Choroid plexus epithelial cell (primary cell): ENCODE data around the gene PDE10A.

Source experiments
- DNase-seq: peaks from one replicate; pipeline ENCODE4 v3.0.0-alpha.2; 2010; ENCODE audit warnings: low read depth
- H3K4me3 ChIP-seq: 2 replicates; pipeline ENCODE4 v1.5.1; 2011; ENCODE audit warnings: low read depth, mild to moderate bottlenecking, control low read depth, low read length, moderate library complexity
- TF ChIP-seq, protein P1 (sequence below): conservative IDR thresholded peaks from 2 replicates; pipeline ENCODE4 v1.5.1; 2011; ENCODE audit warnings: low read depth, mild to moderate bottlenecking, control low read depth, inconsistent platforms, low read length, moderate library complexity

PDE10A gene

DNA sequence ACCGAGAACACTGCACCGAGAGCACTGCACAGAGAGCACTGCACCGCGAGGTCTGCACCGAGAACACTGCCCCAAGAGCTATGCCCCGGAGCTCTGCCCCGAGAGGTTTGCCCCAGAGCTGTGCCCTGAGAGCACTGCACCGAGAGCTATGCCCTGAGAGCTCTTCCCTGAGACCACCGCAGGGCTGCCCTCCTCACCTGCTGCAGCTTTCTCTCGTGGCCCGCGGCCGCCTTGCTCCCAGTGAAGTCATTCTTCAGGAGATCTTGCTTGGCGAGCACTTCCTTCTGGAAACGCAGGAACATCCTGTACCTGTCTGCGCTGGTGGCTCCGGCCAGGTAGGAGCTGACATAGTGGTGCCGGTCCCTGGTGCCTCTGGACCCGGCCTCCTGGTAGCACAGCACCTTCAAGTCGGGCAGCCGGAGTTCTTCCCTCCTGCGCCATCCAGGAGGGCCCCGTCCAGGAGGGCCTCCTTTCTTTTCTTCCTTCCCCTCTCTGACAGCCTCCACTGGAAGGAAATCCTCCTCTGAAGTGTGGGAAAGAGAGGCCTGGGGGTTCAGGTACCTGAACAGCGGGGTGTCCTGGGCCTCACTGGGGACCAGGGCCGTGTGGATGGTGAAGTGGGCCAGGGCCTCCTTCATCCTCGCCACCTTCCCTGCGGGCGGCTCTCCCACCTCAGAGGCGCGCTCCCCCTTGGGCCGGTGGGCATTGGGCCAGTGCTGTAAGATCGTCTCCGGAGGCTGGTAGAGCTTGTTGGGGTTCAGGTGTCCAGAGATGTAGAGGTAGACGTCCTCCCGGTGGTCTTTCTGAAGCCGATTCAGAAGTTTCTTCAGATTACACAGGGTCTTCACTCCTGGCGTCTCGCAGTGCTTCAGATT, 361.4 kb downstream of the PDE10A start:
- TF ChIP-seq, protein P1, sequence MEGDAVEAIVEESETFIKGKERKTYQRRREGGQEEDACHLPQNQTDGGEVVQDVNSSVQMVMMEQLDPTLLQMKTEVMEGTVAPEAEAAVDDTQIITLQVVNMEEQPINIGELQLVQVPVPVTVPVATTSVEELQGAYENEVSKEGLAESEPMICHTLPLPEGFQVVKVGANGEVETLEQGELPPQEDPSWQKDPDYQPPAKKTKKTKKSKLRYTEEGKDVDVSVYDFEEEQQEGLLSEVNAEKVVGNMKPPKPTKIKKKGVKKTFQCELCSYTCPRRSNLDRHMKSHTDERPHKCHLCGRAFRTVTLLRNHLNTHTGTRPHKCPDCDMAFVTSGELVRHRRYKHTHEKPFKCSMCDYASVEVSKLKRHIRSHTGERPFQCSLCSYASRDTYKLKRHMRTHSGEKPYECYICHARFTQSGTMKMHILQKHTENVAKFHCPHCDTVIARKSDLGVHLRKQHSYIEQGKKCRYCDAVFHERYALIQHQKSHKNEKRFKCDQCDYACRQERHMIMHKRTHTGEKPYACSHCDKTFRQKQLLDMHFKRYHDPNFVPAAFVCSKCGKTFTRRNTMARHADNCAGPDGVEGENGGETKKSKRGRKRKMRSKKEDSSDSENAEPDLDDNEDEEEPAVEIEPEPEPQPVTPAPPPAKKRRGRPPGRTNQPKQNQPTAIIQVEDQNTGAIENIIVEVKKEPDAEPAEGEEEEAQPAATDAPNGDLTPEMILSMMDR = no peak
- H3K4me3 ChIP-seq = no peak overlapping the region
- no peak for DNase-seq

DNA sequence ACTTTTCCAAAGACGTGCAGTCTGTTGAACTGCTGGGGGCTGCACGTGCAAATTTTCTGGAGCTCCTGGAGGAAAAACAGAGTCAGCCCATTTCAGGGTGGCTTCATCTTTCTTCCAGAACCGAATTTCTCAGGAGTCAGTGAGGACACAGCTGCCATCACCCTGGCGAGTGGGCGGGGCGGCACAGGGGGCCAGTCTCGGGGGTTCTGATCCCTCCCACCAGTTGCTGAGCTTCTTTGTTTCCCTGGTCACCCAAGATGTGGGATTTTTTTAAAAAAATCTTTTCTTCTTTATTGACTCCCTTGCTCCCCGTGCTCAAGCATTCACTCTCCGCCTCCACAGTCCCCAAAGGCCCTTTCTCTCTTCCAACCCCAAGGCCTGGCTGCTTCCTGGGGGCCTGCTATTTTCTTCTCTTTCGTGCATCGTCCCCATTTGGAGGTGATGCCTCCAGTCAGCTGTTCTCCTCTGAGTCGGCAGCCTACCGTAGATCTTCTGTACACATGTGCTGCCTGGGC, 362.6 kb downstream of the PDE10A start:
- TF ChIP-seq, protein P1 = no peak
- no peak overlapping the region for H3K4me3 ChIP-seq
- DNase-seq = no peak

DNA sequence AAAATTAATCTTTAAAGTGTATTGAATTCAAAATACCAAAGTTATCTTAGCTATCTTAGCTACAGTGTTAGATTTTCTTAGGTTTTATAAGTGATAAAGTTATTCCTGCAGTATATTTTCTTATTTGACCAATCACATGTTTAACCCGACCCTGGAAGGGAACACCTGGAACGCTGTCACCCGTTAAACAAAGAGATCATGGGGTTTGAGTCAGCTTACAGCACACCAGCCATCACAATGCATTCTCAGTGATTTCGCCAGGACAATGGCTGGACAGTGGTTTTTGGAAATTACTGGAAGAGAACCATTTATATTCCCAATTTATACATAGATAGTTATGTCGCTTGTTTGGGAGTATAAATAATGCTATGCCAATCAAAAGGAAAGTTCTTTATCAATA, 364.2 kb downstream of the PDE10A start:
- DNase-seq = no peak
- H3K4me3 ChIP-seq = no peak overlapping the region
- TF ChIP-seq, protein P1 = no peak

DNA sequence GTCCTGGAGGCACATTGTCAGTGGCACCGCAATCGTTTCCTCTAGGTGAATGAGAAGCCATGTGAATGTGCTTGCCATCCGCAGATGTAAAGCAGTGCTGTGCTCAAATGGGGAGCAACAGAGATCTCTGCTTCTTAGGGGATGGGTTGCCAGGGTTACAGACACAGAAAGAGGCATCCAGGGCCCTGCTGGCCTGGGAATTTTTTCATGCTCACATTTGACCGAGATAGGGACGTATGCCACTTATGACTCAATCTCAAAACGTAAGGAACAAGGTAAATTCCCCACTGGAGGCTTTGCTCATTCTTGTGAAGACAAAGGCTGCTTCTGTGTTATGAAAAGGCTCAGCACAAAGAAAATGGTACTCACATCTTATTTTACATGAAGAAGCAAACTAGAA, 364.6 kb downstream of the PDE10A start:
- DNase-seq = no peak
- no peak overlapping the region for H3K4me3 ChIP-seq
- TF ChIP-seq, protein P1 = no peak

DNA sequence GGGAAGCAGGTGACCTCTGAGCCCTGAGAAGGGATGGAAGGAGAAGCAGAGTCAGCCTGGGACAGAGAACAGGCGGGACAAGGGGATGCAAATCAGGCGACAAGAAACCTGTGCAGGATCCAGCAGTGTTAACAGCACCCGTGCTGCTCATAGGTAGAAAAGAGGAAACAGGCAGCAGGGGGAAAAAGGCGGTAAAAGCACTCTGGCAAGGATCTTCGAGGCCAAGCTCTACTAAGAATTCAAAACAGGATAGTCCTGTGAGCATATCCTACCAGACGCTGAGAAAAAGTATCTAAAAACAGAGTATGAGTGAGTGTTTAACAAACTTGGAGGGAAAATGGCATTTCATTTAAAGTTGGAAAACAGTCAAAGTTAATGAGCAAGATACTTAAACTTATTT, 370.4 kb downstream of the PDE10A start:
- no peak for DNase-seq
- H3K4me3 ChIP-seq = no peak overlapping the region
- TF ChIP-seq, protein P1 = no peak
